ENCODE results near the gene HMCN2. TPM values are rescaled to one million over a fixed set of nuclear protein-coding genes. Genes with fewer than 3 reads are reported as not detected.

HMCN2 gene
- total RNA-seq, 6 donors from 2014 or later, result 0.76 to 7.3 (median 1.5) TPM

DNA sequence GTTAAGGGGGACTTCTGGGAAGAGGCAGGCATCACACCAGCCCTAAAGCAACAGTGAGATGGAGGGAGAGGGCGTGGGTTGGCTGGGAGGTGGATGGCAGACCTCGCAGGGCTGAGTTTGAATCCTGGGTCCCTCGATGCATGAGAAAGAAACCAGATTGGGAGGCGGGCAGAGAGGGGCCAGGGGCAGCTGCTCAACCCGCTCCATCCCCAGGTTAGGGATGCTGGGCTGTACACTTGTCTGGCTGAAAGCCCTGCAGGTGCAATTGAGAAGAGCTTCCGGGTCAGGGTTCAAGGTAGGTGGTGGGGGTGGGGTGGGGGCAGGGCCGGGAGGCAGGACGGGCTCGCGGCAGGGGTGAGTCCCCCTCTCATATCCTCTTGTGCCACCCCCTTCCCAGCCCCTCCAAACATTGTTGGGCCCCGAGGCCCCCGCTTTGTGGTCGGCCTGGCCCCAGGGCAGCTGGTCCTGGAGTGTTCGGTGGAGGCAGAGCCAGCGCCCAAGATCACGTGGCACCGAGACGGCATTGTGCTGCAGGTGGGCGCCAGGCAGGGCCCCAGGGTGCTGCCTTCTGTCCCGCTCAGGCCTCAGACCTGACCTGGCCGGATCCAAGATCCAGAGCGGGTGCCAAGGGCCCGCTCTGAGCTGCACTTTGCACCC, 129.4 kb downstream of the HMCN2 start:
- Histone ChIP-seq H3K36me3 (no peaks in the 10 kb centered on the region), H3K27ac (no peak overlapping the region), H3K27me3 (no peaks in the 10 kb centered on the region), H3K9me3 (no peaks in the 10 kb centered on the region), H3K4me1 (no peaks in the 10 kb centered on the region), H3K4me3 (no peak overlapping the region)
- no peak for ATAC-seq (ENCODE audit: low FRiP score in 2 of 2)
- 89% methylated on average over 7 to 23 of the region's 23 CpGs for WGBS, 2 donors
- DNase-seq, result peak in 1 of 2 donors; percentile 73
- TF ChIP-seq EP300 (IDR thresholded peaks at IDR 0.05) (no peak), POLR2A (IDR thresholded peaks at IDR 0.05) (no peak), POLR2AphosphoS5 (IDR thresholded peaks at IDR 0.05) (no peak)
- TF ChIP-seq, protein P1, sequence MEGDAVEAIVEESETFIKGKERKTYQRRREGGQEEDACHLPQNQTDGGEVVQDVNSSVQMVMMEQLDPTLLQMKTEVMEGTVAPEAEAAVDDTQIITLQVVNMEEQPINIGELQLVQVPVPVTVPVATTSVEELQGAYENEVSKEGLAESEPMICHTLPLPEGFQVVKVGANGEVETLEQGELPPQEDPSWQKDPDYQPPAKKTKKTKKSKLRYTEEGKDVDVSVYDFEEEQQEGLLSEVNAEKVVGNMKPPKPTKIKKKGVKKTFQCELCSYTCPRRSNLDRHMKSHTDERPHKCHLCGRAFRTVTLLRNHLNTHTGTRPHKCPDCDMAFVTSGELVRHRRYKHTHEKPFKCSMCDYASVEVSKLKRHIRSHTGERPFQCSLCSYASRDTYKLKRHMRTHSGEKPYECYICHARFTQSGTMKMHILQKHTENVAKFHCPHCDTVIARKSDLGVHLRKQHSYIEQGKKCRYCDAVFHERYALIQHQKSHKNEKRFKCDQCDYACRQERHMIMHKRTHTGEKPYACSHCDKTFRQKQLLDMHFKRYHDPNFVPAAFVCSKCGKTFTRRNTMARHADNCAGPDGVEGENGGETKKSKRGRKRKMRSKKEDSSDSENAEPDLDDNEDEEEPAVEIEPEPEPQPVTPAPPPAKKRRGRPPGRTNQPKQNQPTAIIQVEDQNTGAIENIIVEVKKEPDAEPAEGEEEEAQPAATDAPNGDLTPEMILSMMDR (IDR thresholded peaks at IDR 0.05), result no peak

DNA sequence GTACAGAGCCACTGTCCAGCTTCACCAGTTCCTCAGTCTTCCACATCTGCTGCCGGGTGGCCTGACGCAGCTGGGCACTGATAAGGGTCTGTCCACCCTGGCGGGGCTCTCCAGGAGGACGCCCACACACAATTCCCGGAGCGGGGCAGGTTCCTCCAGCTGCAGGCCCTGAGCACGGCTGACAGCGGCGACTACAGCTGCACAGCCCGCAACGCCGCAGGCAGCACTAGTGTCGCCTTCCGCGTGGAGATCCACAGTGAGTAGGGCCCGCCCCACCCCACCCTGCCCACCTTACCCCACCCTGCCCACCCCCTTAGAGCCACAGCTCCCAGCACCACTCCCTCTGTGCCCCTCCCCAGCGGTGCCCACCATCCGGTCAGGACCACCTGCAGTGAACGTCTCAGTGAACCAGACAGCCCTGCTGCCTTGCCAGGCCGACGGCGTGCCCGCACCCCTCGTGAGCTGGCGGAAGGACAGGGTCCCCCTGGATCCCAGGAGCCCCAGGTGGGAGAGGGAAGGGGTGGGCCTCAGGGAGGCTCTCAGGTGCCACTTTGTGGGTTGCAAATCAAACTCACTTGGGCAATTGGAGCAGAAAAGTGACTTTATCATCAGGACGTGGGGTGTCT, 130.4 kb downstream of the HMCN2 start:
- ATAC-seq (ENCODE audit: low FRiP score in 2 of 2), result no peak

DNA sequence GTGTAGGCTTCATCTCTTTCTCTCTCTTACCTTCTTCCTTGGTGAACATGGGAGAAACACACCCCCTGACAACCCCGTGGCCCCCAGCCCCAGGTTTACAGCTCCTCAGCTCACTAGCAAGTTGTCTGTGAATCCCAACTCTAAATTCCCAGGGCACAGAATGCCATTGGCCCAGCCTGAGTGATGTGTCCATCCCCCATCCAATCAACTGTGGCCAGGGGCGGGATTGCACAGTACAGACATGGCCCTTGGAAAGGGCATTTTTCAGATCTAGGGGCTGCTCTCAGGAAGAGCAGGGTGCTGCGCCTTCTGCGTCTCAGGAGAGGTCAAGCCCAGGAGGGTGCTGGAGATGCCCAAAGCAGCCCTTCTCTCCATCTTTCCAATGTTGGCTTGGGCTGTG, 131.0 kb downstream of the HMCN2 start:
- Histone ChIP-seq H3K4me3 (no peak overlapping the region), H3K27ac (no peak overlapping the region), H3K27me3 (no peaks in the 10 kb centered on the region), H3K9me3 (no peaks in the 10 kb centered on the region), H3K36me3 (no peaks in the 10 kb centered on the region), H3K4me1 (no peaks in the 10 kb centered on the region)
- DNase-seq (no peak), ATAC-seq (ENCODE audit: low FRiP score in 2 of 2) (no peak)
- TF ChIP-seq POLR2AphosphoS5 (IDR thresholded peaks at IDR 0.05) (no peak), EP300 (IDR thresholded peaks at IDR 0.05) (no peak), POLR2A (IDR thresholded peaks at IDR 0.05) (no peak)
- TF ChIP-seq, protein P1 (IDR thresholded peaks at IDR 0.05), result no peak
- WGBS, 2 donors, result 100% methylated on average over 3 to 4 of the region's 4 CpGs

More for the DNA sequence above, 130.4 kb downstream of the HMCN2 start:
- no peaks in the 10 kb centered on the region for H3K4me1 ChIP-seq
- H3K36me3 ChIP-seq, result no peaks in the 10 kb centered on the region
- H3K27ac ChIP-seq, result no peak overlapping the region
- no peaks in the 10 kb centered on the region for H3K9me3 ChIP-seq
- 90% methylated on average over 15 to 18 of the region's 26 CpGs for WGBS, 2 donors
- DNase-seq, result peak in 1 of 2 donors; percentile 67
- no peaks in the 10 kb centered on the region for H3K27me3 ChIP-seq
- H3K4me3 ChIP-seq, result no peak overlapping the region
- no peak for TF ChIP-seq POLR2A (IDR thresholded peaks at IDR 0.05)

DNA sequence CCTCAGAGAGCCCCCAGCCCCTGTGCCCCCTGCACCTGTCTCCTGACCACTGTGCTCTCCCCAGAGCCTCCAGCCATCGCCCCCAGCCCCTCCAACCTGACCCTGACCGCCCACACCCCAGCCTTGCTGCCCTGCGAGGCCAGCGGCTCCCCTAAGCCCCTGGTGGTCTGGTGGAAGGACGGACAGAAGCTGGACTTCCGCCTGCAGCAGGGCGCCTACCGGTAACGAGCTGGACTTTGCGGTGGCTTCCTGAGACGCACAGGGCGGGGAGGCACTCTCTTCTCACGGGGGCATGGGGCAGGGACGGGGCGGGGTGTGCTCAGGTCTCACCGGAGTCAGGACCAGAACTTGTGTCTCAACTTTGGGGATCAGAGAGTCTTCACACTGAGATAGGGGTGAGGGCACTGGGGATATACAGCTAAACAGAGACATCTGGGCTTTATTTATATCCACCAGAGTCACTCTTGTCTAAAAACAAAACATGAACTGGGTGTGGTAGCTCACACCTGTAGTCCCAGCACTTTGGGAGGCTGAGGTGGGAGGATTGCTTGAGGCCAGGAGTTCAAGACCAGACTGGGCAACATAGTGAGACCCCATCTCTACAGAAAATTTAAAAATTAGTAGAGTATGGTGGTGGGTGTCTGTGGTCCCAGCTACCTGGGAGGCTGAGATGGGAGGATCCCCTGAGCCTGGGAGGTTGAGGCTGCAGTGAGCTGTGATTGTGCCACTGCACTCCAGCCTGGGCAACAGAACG, 133.1 kb downstream of the HMCN2 start:
- Histone ChIP-seq H3K27ac (no peak overlapping the region), H3K9me3 (no peaks in the 10 kb centered on the region), H3K4me3 (no peak overlapping the region), H3K4me1 (no peaks in the 10 kb centered on the region), H3K36me3 (no peaks in the 10 kb centered on the region), H3K27me3 (no peaks in the 10 kb centered on the region)
- 87% methylated on average over 7 to 17 of the region's 17 CpGs for WGBS, 2 donors
- no peak for TF ChIP-seq POLR2AphosphoS5 (IDR thresholded peaks at IDR 0.05)
- TF ChIP-seq POLR2A (IDR thresholded peaks at IDR 0.05), result no peak
- TF ChIP-seq EP300 (IDR thresholded peaks at IDR 0.05), result no peak
- TF ChIP-seq, protein P1 (IDR thresholded peaks at IDR 0.05), result no peak
- DNase-seq (peak in 1 of 2 donors; percentile 63), ATAC-seq (ENCODE audit: low FRiP score in 2 of 2) (no peak)

DNA sequence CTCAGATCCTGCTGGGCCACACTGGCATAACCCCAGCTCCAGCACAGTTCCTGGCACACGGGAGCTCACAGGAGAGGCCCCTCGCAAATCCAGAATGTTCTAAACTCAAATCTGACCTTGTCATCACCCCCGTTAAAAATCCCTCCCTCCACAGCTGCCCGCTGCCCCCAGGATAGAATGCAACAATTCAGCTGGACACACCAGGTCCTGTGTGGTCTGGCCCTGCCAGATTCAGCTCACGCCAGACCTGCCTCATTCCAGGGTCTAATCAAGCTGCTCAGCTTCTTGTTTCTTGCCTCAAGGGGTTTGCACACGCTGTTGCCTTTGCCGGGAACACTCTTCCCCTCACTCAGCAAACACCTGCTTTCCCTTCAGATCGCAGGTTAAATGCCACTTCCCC, 134.2 kb downstream of the HMCN2 start:
- TF ChIP-seq POLR2A (IDR thresholded peaks at IDR 0.05) (no peak), POLR2AphosphoS5 (IDR thresholded peaks at IDR 0.05) (no peak), EP300 (IDR thresholded peaks at IDR 0.05) (no peak)
- TF ChIP-seq, protein P1 (IDR thresholded peaks at IDR 0.05), result no peak
- DNase-seq (no peak), ATAC-seq (ENCODE audit: low FRiP score in 2 of 2) (no peak)
- Histone ChIP-seq H3K4me1 (no peaks in the 10 kb centered on the region), H3K36me3 (no peaks in the 10 kb centered on the region), H3K4me3 (no peak overlapping the region), H3K27ac (no peak overlapping the region), H3K9me3 (no peaks in the 10 kb centered on the region), H3K27me3 (no peaks in the 10 kb centered on the region)
- WGBS, 2 donors, result 63 to 75% methylated on average over 8 of the region's 8 CpGs

Measured in upper lobe of left lung (tissue), 6 donors.